Trophoblast cell (in vitro differentiated cells and primary cell): ENCODE measurements around the gene IL21.

Experiments used
- DNase-seq, 2 donors: peaks; one replicate each; pipeline ENCODE4 v3.0.0-alpha.2; 2016
- H2AFZ ChIP-seq: 2 replicates; pipeline ENCODE4 v1.6.1; 2013; ENCODE audit warnings: low read length, moderate library complexity, mild to moderate bottlenecking; ENCODE audit not compliant: insufficient read depth, poor library complexity
- H2AK5ac ChIP-seq: 2 replicates; pipeline ENCODE4 v1.6.1; 2013; ENCODE audit warnings: mild to moderate bottlenecking, low read length
- H2BK120ac ChIP-seq: 2 replicates; pipeline ENCODE4 v1.6.1; 2013; ENCODE audit warnings: low read length, mild to moderate bottlenecking, moderate library complexity; ENCODE audit not compliant: insufficient read depth, poor library complexity
- H2BK12ac ChIP-seq: 2 replicates; pipeline ENCODE4 v1.6.1; 2013; ENCODE audit warnings: mild to moderate bottlenecking, low read length, moderate library complexity
- H2BK5ac ChIP-seq: 2 replicates; pipeline ENCODE4 v1.6.1; 2013; ENCODE audit warnings: low read length, low read depth, moderate library complexity, mild to moderate bottlenecking; ENCODE audit not compliant: poor library complexity
- H3K14ac ChIP-seq: 2 replicates; pipeline ENCODE4 v1.6.1; 2013; ENCODE audit warnings: mild to moderate bottlenecking, low read length
- H3K18ac ChIP-seq: 2 replicates; pipeline ENCODE4 v1.6.1; 2013; ENCODE audit warnings: mild to moderate bottlenecking, low read length
- H3K23ac ChIP-seq: 2 replicates; pipeline ENCODE4 v1.6.1; 2013; ENCODE audit warnings: low read length
- H3K27ac ChIP-seq: 2 replicates; pipeline ENCODE4 v1.5.1; 2013; ENCODE audit warnings: low read depth, mild to moderate bottlenecking, inconsistent platforms, low read length, moderate library complexity
- H3K27me3 ChIP-seq: 2 replicates; pipeline ENCODE4 v1.6.1; 2013; ENCODE audit warnings: inconsistent platforms, mild to moderate bottlenecking, low read length, moderate library complexity; ENCODE audit not compliant: insufficient read depth
- H3K36me3 ChIP-seq, 2 experiments: 1 replicate in 1 of 2; 2 replicates in 1 of 2; pipeline ENCODE4 v1.6.1; 2013; ENCODE audit warnings: low read length in 2 of 2, mild to moderate bottlenecking in 2 of 2, moderate library complexity in 1 of 2; ENCODE audit not compliant: insufficient read depth in 2 of 2, control insufficient read depth in 1 of 2
- H3K4ac ChIP-seq: 2 replicates; pipeline ENCODE4 v1.6.1; 2013; ENCODE audit warnings: low read depth, mild to moderate bottlenecking, low read length, moderate library complexity
- H3K4me1 ChIP-seq, 2 experiments: 1 replicate in 1 of 2; 2 replicates in 1 of 2; pipeline ENCODE4 v1.6.1; 2013; ENCODE audit warnings: low read length in 2 of 2, mild to moderate bottlenecking in 2 of 2, moderate library complexity in 1 of 2; ENCODE audit not compliant: insufficient read depth in 2 of 2, control insufficient read depth in 1 of 2
- H3K4me2 ChIP-seq: 2 replicates; pipeline ENCODE4 v1.6.1; 2013; ENCODE audit warnings: inconsistent platforms, mild to moderate bottlenecking, low read length, moderate library complexity
- H3K4me3 ChIP-seq: 2 replicates; pipeline ENCODE4 v1.5.1; 2013; ENCODE audit warnings: mild to moderate bottlenecking, low read depth, low read length, inconsistent platforms
- H3K79me1 ChIP-seq: one replicate; pipeline ENCODE4 v1.6.1; 2013; ENCODE audit warnings: low read length
- H3K79me2 ChIP-seq: 2 replicates; pipeline ENCODE4 v1.6.1; 2013; ENCODE audit warnings: low read length, mild to moderate bottlenecking; ENCODE audit not compliant: control insufficient read depth, insufficient read depth, poor library complexity
- H3K9ac ChIP-seq: 2 replicates; pipeline ENCODE4 v1.6.1; 2013; ENCODE audit warnings: mild to moderate bottlenecking, low read length
- H3K9me3 ChIP-seq: 2 replicates; pipeline ENCODE4 v1.6.1; 2013; ENCODE audit warnings: low read depth, mild to moderate bottlenecking, control low read depth, inconsistent platforms, low read length; ENCODE audit not compliant: insufficient read depth
- H4K12ac ChIP-seq: 2 replicates; pipeline ENCODE4 v1.6.1; 2013; ENCODE audit warnings: low read depth, mild to moderate bottlenecking, low read length, moderate library complexity
- H4K8ac ChIP-seq: 2 replicates; pipeline ENCODE4 v1.6.1; 2013; ENCODE audit warnings: low read depth, mild to moderate bottlenecking, low read length, moderate library complexity
- H4K91ac ChIP-seq: one replicate; pipeline ENCODE4 v1.6.1; 2013; ENCODE audit warnings: low read depth, mild to moderate bottlenecking, low read length, moderate library complexity
- WGBS: extraction: QIAGEN DNeasy Blood & Tissue Kit; methylation state at CpG from one replicate; pipeline ENCODE4 v1.1.7; 2013; ENCODE audit warnings: missing lambda C conversion rate; ENCODE audit not compliant: insufficient read length, insufficient coverage; ENCODE audit errors: extremely low coverage; 5-methylcytosine and 5-hydroxymethylcytosine counted together

IL21 gene

GRCh38 chr4:122616915-122617596 lies 3.8 kb downstream of the IL21 start:
- no peaks in the 10 kb centered on the region for H3K27me3 ChIP-seq
- no peak overlapping the region for H2BK5ac ChIP-seq
- no peaks in the 10 kb centered on the region for H3K79me2 ChIP-seq
- H2BK12ac ChIP-seq, result no peak overlapping the region
- H3K4me3 ChIP-seq, result no peak overlapping the region
- no peaks in the 10 kb centered on the region for H3K9me3 ChIP-seq
- no CpG with 5 or more reads among the region's 6 CpGs for WGBS
- H3K36me3 ChIP-seq, result no peaks in the 10 kb centered on the region
- H3K4me2 ChIP-seq, result no peak overlapping the region
- DNase-seq, result no peak
- no peaks in the 10 kb centered on the region for H3K79me1 ChIP-seq
- no peak overlapping the region for H3K9ac ChIP-seq
- no peak overlapping the region for H4K12ac ChIP-seq
- no peak overlapping the region for H4K91ac ChIP-seq
- no peak overlapping the region for H3K27ac ChIP-seq
- no peak overlapping the region for H2BK120ac ChIP-seq
- H4K8ac ChIP-seq, result no peak overlapping the region
- H3K23ac ChIP-seq, result no peak overlapping the region
- no peak overlapping the region for H3K4ac ChIP-seq
- peaks cover 0 to 3% of the 10 kb centered on the region in 2 experiments for H3K4me1 ChIP-seq
- H3K14ac ChIP-seq, result no peak overlapping the region
- no peak overlapping the region for H2AFZ ChIP-seq
- H2AK5ac ChIP-seq, result no peak overlapping the region
- H3K18ac ChIP-seq, result no peak overlapping the region

- no peak overlapping the region for H3K4me3 ChIP-seq
- H4K12ac ChIP-seq, result no peak overlapping the region
- no peak overlapping the region for H2BK120ac ChIP-seq
- H3K36me3 ChIP-seq, result no peaks in the 10 kb centered on the region
- no peak overlapping the region for H3K9ac ChIP-seq
- no peak overlapping the region for H3K14ac ChIP-seq
- H3K9me3 ChIP-seq, result no peaks in the 10 kb centered on the region
- no peak overlapping the region for H2BK5ac ChIP-seq
- H2BK12ac ChIP-seq, result no peak overlapping the region
- no peak overlapping the region for H3K27ac ChIP-seq
- H3K23ac ChIP-seq, result no peak overlapping the region
- no peak overlapping the region for H4K91ac ChIP-seq
- H3K4me1 ChIP-seq, result peaks cover 0 to 3% of the 10 kb centered on the region in 2 experiments
- no peak overlapping the region for H3K4me2 ChIP-seq
- no peak overlapping the region for H4K8ac ChIP-seq
- no peaks in the 10 kb centered on the region for H3K27me3 ChIP-seq
- H3K4ac ChIP-seq, result no peak overlapping the region
- H3K79me2 ChIP-seq, result no peaks in the 10 kb centered on the region
- no CpG with 5 or more reads among the region's 1 CpG for WGBS
- no peak overlapping the region for H2AK5ac ChIP-seq
- no peak for DNase-seq
- no peaks in the 10 kb centered on the region for H3K79me1 ChIP-seq
- no peak overlapping the region for H2AFZ ChIP-seq
- no peak overlapping the region for H3K18ac ChIP-seq
Measured at GRCh38 chr4:122614621-122615020, 6.2 kb downstream of the IL21 start.

GRCh38 chr4:122612540-122612939 lies 8.3 kb downstream of the IL21 start:
- H2AFZ ChIP-seq, result no peak overlapping the region
- no peak overlapping the region for H4K91ac ChIP-seq
- H2BK12ac ChIP-seq, result no peak overlapping the region
- no peak overlapping the region for H3K18ac ChIP-seq
- H2BK5ac ChIP-seq, result no peak overlapping the region
- H3K79me2 ChIP-seq, result no peaks in the 10 kb centered on the region
- H2BK120ac ChIP-seq, result no peak overlapping the region
- no peaks in the 10 kb centered on the region for H3K4me1 ChIP-seq
- H3K4me3 ChIP-seq, result no peak overlapping the region
- no peaks in the 10 kb centered on the region for H3K9me3 ChIP-seq
- H3K9ac ChIP-seq, result no peak overlapping the region
- H3K79me1 ChIP-seq, result no peaks in the 10 kb centered on the region
- no peak overlapping the region for H3K4me2 ChIP-seq
- H4K8ac ChIP-seq, result no peak overlapping the region
- no peaks in the 10 kb centered on the region for H3K27me3 ChIP-seq
- H4K12ac ChIP-seq, result no peak overlapping the region
- no peaks in the 10 kb centered on the region for H3K36me3 ChIP-seq
- H3K27ac ChIP-seq, result no peak overlapping the region
- DNase-seq, result no peak
- WGBS, result no CpG with 5 or more reads among the region's 3 CpGs
- no peak overlapping the region for H3K4ac ChIP-seq
- no peak overlapping the region for H3K14ac ChIP-seq
- no peak overlapping the region for H3K23ac ChIP-seq
- no peak overlapping the region for H2AK5ac ChIP-seq

GRCh38 chr4:122606364-122607043 lies 14.4 kb downstream of the IL21 start:
- Histone ChIP-seq H3K4ac (no peak overlapping the region), H3K27ac (no peak overlapping the region), H3K4me2 (no peak overlapping the region), H3K23ac (no peak overlapping the region), H3K4me3 (no peak overlapping the region), H2AFZ (no peak overlapping the region), H3K4me1 (peaks cover 3 to 7% of the 10 kb centered on the region in 2 experiments), H3K79me1 (peaks cover 4% of the 10 kb centered on the region), H4K12ac (no peak overlapping the region), H3K9me3 (no peaks in the 10 kb centered on the region), H3K79me2 (no peaks in the 10 kb centered on the region), H2BK120ac (no peak overlapping the region), H3K36me3 (no peaks in the 10 kb centered on the region), H4K91ac (no peak overlapping the region), H3K18ac (no peak overlapping the region), H4K8ac (no peak overlapping the region), H2BK5ac (no peak overlapping the region), H2BK12ac (no peak overlapping the region), H3K27me3 (no peaks in the 10 kb centered on the region), H3K9ac (no peak overlapping the region), H3K14ac (no peak overlapping the region), H2AK5ac (no peak overlapping the region)
- no CpG with 5 or more reads among the region's 4 CpGs for WGBS
- DNase-seq, result no peak
